Stomach (tissue), 4 donors: ENCODE results near the gene PLD3.

ENCODE experiments used
- POLR2A ChIP-seq, 4 donors: fragments of 450-650 bp; IDR thresholded peaks; one replicate each; pipeline ENCODE4 v1.6.1; 2016; ENCODE audit warnings: antibody characterized with exemption in 4 of 4, control low read depth in 2 of 4, mild to moderate bottlenecking in 1 of 4, moderate library complexity in 1 of 4
- POLR2AphosphoS5 ChIP-seq, 3 donors: sonication (generic); formaldehyde crosslinking; IDR thresholded peaks; one replicate each; pipeline ENCODE4 v1.6.1; 2016; ENCODE audit warnings: antibody characterized with exemption in 3 of 3
- TF ChIP-seq, protein P1 (sequence below), 7 experiments: fragments of 450-650 bp in 4 of 7; fragments of 200-600 bp in 3 of 7; sonication (generic) in 3 of 7; IDR thresholded peaks; one replicate each; pipeline ENCODE4 v1.5.1; 2016 to 2019; ENCODE audit warnings: antibody characterized with exemption in 7 of 7, control low read depth in 2 of 7, mild to moderate bottlenecking in 1 of 7

DNA sequence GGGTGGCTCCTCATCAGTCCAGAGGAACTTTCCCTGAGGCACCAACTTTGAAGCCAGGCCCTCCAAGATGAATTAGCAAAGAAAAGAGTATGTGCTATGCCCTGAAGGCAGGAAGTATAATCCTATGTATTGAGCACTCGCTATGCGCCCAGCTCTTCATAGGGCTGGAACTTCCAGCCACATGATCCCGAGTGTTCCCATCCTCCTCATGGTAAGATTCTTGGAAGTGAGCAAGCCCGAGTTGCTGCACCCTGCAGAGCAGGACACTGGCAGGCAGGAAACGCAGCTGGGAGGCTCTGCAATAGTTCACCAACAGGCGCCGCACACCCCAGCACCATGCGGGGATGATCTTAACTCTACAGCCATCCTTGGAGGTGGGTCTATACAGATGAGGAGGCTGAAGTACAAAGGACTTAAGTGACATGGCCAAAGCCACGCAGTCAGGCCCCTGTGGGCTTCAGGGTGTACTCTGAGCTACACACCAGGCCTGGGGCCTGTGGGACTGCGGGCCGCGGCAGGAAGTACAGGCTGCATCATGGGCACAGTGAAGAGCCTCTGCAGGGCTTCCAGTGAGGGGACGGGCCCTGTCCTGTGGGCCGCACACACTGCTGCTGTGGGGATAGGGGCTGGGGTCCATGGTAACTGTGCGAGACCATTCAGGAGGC, 25.4 kb upstream of the PLD3 start:
- no peak for TF ChIP-seq POLR2A (IDR thresholded peaks at IDR 0.05)
- TF ChIP-seq POLR2AphosphoS5 (IDR thresholded peaks at IDR 0.05) = no peak
- TF ChIP-seq, protein P1, sequence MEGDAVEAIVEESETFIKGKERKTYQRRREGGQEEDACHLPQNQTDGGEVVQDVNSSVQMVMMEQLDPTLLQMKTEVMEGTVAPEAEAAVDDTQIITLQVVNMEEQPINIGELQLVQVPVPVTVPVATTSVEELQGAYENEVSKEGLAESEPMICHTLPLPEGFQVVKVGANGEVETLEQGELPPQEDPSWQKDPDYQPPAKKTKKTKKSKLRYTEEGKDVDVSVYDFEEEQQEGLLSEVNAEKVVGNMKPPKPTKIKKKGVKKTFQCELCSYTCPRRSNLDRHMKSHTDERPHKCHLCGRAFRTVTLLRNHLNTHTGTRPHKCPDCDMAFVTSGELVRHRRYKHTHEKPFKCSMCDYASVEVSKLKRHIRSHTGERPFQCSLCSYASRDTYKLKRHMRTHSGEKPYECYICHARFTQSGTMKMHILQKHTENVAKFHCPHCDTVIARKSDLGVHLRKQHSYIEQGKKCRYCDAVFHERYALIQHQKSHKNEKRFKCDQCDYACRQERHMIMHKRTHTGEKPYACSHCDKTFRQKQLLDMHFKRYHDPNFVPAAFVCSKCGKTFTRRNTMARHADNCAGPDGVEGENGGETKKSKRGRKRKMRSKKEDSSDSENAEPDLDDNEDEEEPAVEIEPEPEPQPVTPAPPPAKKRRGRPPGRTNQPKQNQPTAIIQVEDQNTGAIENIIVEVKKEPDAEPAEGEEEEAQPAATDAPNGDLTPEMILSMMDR (IDR thresholded peaks at IDR 0.05) = no peak
